ENCODE data around the gene SH3GLB2.
"Not testable (repeated sequence)": the region's sequence is repeated elsewhere in the genome, so short reads cannot be mapped to it uniquely, and the experiment has no call there.

SH3GLB2 gene

GRCh38 chr9:129012343-129012742 is 15.8 kb downstream of the SH3GLB2 start:
- Mint-ChIP-seq H3K4me3 (no peak overlapping the region), H3K4me1 (peaks cover 4% of the 10 kb centered on the region), H3K9me3 (no peaks in the 10 kb centered on the region), H3K36me3 (peaks cover 48% of the 10 kb centered on the region), H3K27me3 (no peaks in the 10 kb centered on the region), H3K27ac (no peak overlapping the region)
- no peak for ATAC-seq

- no peaks in the 10 kb centered on the region for H3K9me3 Mint-ChIP-seq
- H3K36me3 Mint-ChIP-seq: peaks cover 50% of the 10 kb centered on the region
- H3K4me1 Mint-ChIP-seq: peaks cover 6% of the 10 kb centered on the region
- ATAC-seq: no peak
- H3K4me3 Mint-ChIP-seq: no peak overlapping the region
- no peak overlapping the region for H3K27ac Mint-ChIP-seq
- no peaks in the 10 kb centered on the region for H3K27me3 Mint-ChIP-seq
Observed at GRCh38 chr9:129011761-129012181, 16.4 kb downstream of the SH3GLB2 start.

- peaks cover 55% of the 10 kb centered on the region for H3K36me3 Mint-ChIP-seq
- no peak overlapping the region for H3K27ac Mint-ChIP-seq
- no peak for ATAC-seq
- no peak overlapping the region for H3K4me3 Mint-ChIP-seq
- no peaks in the 10 kb centered on the region for H3K9me3 Mint-ChIP-seq
- no peaks in the 10 kb centered on the region for H3K27me3 Mint-ChIP-seq
- peaks cover 12% of the 10 kb centered on the region for H3K4me1 Mint-ChIP-seq
Observed at GRCh38 chr9:129011170-129011569, 17.0 kb downstream of the SH3GLB2 start.

- Mint-ChIP-seq H3K4me1 (peaks cover 12% of the 10 kb centered on the region), H3K27ac (no peak overlapping the region), H3K4me3 (no peak overlapping the region), H3K36me3 (peaks cover 57% of the 10 kb centered on the region), H3K9me3 (no peaks in the 10 kb centered on the region), H3K27me3 (no peaks in the 10 kb centered on the region)
- ATAC-seq: no peak
Observed at GRCh38 chr9:129010267-129010975, 17.7 kb downstream of the SH3GLB2 start.

GRCh38 chr9:129009584-129010141 is 18.5 kb downstream of the SH3GLB2 start:
- H3K4me1 Mint-ChIP-seq: peaks cover 12% of the 10 kb centered on the region
- H3K27me3 Mint-ChIP-seq: no peaks in the 10 kb centered on the region

GRCh38 chr9:129008986-129009583 is 19.0 kb downstream of the SH3GLB2 start:
- H3K9me3 Mint-ChIP-seq: no peaks in the 10 kb centered on the region
- peaks cover 12% of the 10 kb centered on the region for H3K4me1 Mint-ChIP-seq
- H3K4me3 Mint-ChIP-seq: no peak overlapping the region
- no peaks in the 10 kb centered on the region for H3K27me3 Mint-ChIP-seq
- H3K27ac Mint-ChIP-seq: no peak overlapping the region
- H3K36me3 Mint-ChIP-seq: peaks cover 53% of the 10 kb centered on the region
- ATAC-seq: no peak

More at GRCh38 chr9:129009584-129010141, 18.5 kb downstream of the SH3GLB2 start:
- ATAC-seq: no peak
- Mint-ChIP-seq H3K36me3 (peaks cover 58% of the 10 kb centered on the region), H3K4me3 (no peak overlapping the region), H3K27ac (no peak overlapping the region), H3K9me3 (no peaks in the 10 kb centered on the region)

GRCh38 chr9:129008469-129008965 is 19.6 kb downstream of the SH3GLB2 start:
- Mint-ChIP-seq H3K36me3 (peaks cover 48% of the 10 kb centered on the region), H3K4me3 (no peak overlapping the region), H3K27me3 (no peaks in the 10 kb centered on the region), H3K27ac (no peak overlapping the region), H3K9me3 (no peaks in the 10 kb centered on the region), H3K4me1 (peaks cover 12% of the 10 kb centered on the region)
- ATAC-seq: no peak

GRCh38 chr9:129007766-129008468 is 20.2 kb downstream of the SH3GLB2 start:
- Mint-ChIP-seq H3K36me3 (peaks cover 53% of the 10 kb centered on the region), H3K4me1 (peaks cover 12% of the 10 kb centered on the region), H3K4me3 (no peak overlapping the region), H3K27ac (peak overlapping the region; percentile 58), H3K27me3 (no peaks in the 10 kb centered on the region), H3K9me3 (no peaks in the 10 kb centered on the region)
- ATAC-seq: no peak

GRCh38 chr9:129007035-129007765 is 20.9 kb downstream of the SH3GLB2 start:
- no peak for ATAC-seq
- no peaks in the 10 kb centered on the region for H3K9me3 Mint-ChIP-seq
- H3K27ac Mint-ChIP-seq: peak overlapping the region; percentile 58
- no peak overlapping the region for H3K4me3 Mint-ChIP-seq
- peaks cover 53% of the 10 kb centered on the region for H3K36me3 Mint-ChIP-seq
- H3K27me3 Mint-ChIP-seq: no peaks in the 10 kb centered on the region
- H3K4me1 Mint-ChIP-seq: peaks cover 12% of the 10 kb centered on the region

GRCh38 chr9:129006328-129007034 is 21.6 kb downstream of the SH3GLB2 start:
- peaks cover 53% of the 10 kb centered on the region for H3K36me3 Mint-ChIP-seq
- ATAC-seq: peak; percentile 75
- no peak overlapping the region for H3K4me3 Mint-ChIP-seq
- peak overlapping the region; percentile 61 for H3K27ac Mint-ChIP-seq
- no peaks in the 10 kb centered on the region for H3K9me3 Mint-ChIP-seq
- no peaks in the 10 kb centered on the region for H3K27me3 Mint-ChIP-seq
- H3K4me1 Mint-ChIP-seq: peaks cover 12% of the 10 kb centered on the region

GRCh38 chr9:129005336-129005997 is 22.7 kb downstream of the SH3GLB2 start:
- Mint-ChIP-seq H3K4me3 (no peak overlapping the region), H3K4me1 (peaks cover 12% of the 10 kb centered on the region), H3K27ac (peak overlapping the region; percentile 60), H3K36me3 (peaks cover 56% of the 10 kb centered on the region), H3K9me3 (no peaks in the 10 kb centered on the region), H3K27me3 (no peaks in the 10 kb centered on the region)
- no peak for ATAC-seq

GRCh38 chr9:129004173-129004572 is 24.0 kb downstream of the SH3GLB2 start:
- Mint-ChIP-seq H3K4me1 (peaks cover 12% of the 10 kb centered on the region), H3K36me3 (peaks cover 68% of the 10 kb centered on the region)
- not testable (repeated sequence) for H3K27ac Mint-ChIP-seq, H3K9me3 Mint-ChIP-seq, H3K4me3 Mint-ChIP-seq, H3K27me3 Mint-ChIP-seq, ATAC-seq

GRCh38 chr9:129002992-129003391 is 25.1 kb downstream of the SH3GLB2 start:
- no peaks in the 10 kb centered on the region for H3K9me3 Mint-ChIP-seq
- H3K4me3 Mint-ChIP-seq: no peak overlapping the region
- H3K36me3 Mint-ChIP-seq: peaks cover 78% of the 10 kb centered on the region
- H3K27ac Mint-ChIP-seq: no peak overlapping the region
- no peak for ATAC-seq
- H3K27me3 Mint-ChIP-seq: no peaks in the 10 kb centered on the region
- H3K4me1 Mint-ChIP-seq: peaks cover 12% of the 10 kb centered on the region
